AG04449 (cell line): ENCODE results near the gene MND1.

ENCODE experiments used
- CTCF ChIA-PET: fragments of 350-600 bp; formaldehyde crosslinking; extraction: SDS; loops from one replicate; lab custom pipeline; 2021; ENCODE audit warnings: antibody characterized with exemption; lab: Yijun Ruan, JAX
- POLR2A ChIA-PET: fragments of 400-600, 350-600 bp; formaldehyde crosslinking; extraction: SDS; loops from one replicate; lab custom pipeline; 2020; ENCODE audit warnings: antibody characterized with exemption, inconsistent platforms; lab: Yijun Ruan, JAX
- DNase-seq: peaks from one replicate; pipeline ENCODE4 v3.0.0-alpha.2; 2010; ENCODE audit warnings: low read depth, low spot score
- H3K4me3 ChIP-seq: 2 replicates; pipeline ENCODE4 v1.5.1; 2011; ENCODE audit warnings: low read depth, mild to moderate bottlenecking, control low read depth, low read length
- CTCF ChIP-seq: IDR thresholded peaks from one replicate; pipeline ENCODE4 v1.5.1; 2011; ENCODE audit warnings: mild to moderate bottlenecking, moderate library complexity, low read length, control low read depth, inconsistent platforms; ENCODE audit not compliant: insufficient read depth; ENCODE audit errors: missing control alignments

MND1 gene

GRCh38 chr4:153348006-153348405, 3.5 kb downstream of the MND1 start:
- DNase-seq = no peak
- CTCF ChIA-PET = interaction anchor here (9.8 kb wide), 1 partner anchor 223 kb away, joined by 199 read pairs; no protein-coding TSS in a partner anchor

GRCh38 chr4:153349206-153349805, 4.8 kb downstream of the MND1 start:
- DNase-seq = no peak
- ChIA-PET CTCF (interaction anchor here (9.8 kb wide), 1 partner anchor 222 kb away, joined by 199 read pairs; no protein-coding TSS in a partner anchor), POLR2A (interaction anchor here (1.0 to 1.4 kb wide), 2 partner anchors 117 to 225 kb away, joined by 3 read pairs; partner anchors contain the start of gene TMEM131L)
- TF ChIP-seq CTCF = no peak
- no peak overlapping the region for H3K4me3 ChIP-seq

More at GRCh38 chr4:153348006-153348405, 3.5 kb downstream of the MND1 start:
- H3K4me3 ChIP-seq = no peak overlapping the region
- POLR2A ChIA-PET = no interaction called here
- TF ChIP-seq CTCF = no peak

- no peak for DNase-seq
- no peak overlapping the region for H3K4me3 ChIP-seq
- ChIA-PET CTCF (interaction anchor here (1.2 to 1.3 kb wide), 2 partner anchors 18 to 215 kb away, joined by 3 to 4 read pairs; no protein-coding TSS in a partner anchor), POLR2A (no interaction called here)
- no peak for TF ChIP-seq CTCF
Measured at GRCh38 chr4:153362184-153362583, 17.7 kb downstream of the MND1 start.

- TF ChIP-seq CTCF = no peak
- H3K4me3 ChIP-seq = no peak overlapping the region
- CTCF ChIA-PET = interaction anchor here (0.9 to 1.4 kb wide), 2 partner anchors 20 to 210 kb away, joined by 3 to 5 read pairs; partner anchors contain the start of gene MND1
- DNase-seq = no peak
- POLR2A ChIA-PET = no interaction called here
Measured at GRCh38 chr4:153364061-153364460, 19.6 kb downstream of the MND1 start.

- CTCF ChIA-PET = interaction anchor here (1.4 kb wide), 1 partner anchor 21 kb away, joined by 5 read pairs; the partner anchor contains the start of gene MND1
- POLR2A ChIA-PET = no interaction called here
- DNase-seq = no peak
- H3K4me3 ChIP-seq = no peak overlapping the region
- no peak for TF ChIP-seq CTCF
Measured at GRCh38 chr4:153365003-153365402, 20.5 kb downstream of the MND1 start.

GRCh38 chr4:153366486-153366885, 22.0 kb downstream of the MND1 start:
- no peak overlapping the region for H3K4me3 ChIP-seq
- DNase-seq = no peak
- TF ChIP-seq CTCF = no peak
- ChIA-PET CTCF (no interaction called here), POLR2A (no interaction called here)
